NB4 (cell line): ENCODE data around the gene ZNF639.

Source experiments
- CTCF ChIP-seq: IDR thresholded peaks from one replicate; pipeline ENCODE4 v1.5.1; 2012; ENCODE audit warnings: low read depth, low read length
- MYC ChIP-seq: IDR thresholded peaks from 2 replicates; pipeline ENCODE4 v1.6.1; 2011; ENCODE audit warnings: low read depth, low read length
- POLR2A ChIP-seq: IDR thresholded peaks from 2 replicates; pipeline ENCODE4 v1.6.1; 2011; ENCODE audit warnings: mild to moderate bottlenecking; ENCODE audit not compliant: insufficient read length; ENCODE audit errors: extremely low read depth

GRCh38 chr3:179289295-179289694, 33.5 kb upstream of the ZNF639 start:
- no peak for TF ChIP-seq CTCF
- no peak for TF ChIP-seq POLR2A
- TF ChIP-seq MYC = no peak
